Measurements from ENCODE around the gene PIP4P1.

PIP4P1 gene

GRCh38 chr14:20456971-20457370 lies 4.3 kb downstream of the PIP4P1 start:
- Histone ChIP-seq H3K4me3 (ENCODE audit: low read depth, low read length) (no peak overlapping the region), H3K36me3 (ENCODE audit: control insufficient read depth in 2 of 2, insufficient read depth in 1 of 2, low read length in 2 of 2) (peaks cover 31 to 59% of the 10 kb centered on the region in 2 experiments), H3K4me1 (ENCODE audit: control insufficient read depth, insufficient read depth, low read length) (peaks cover 8% of the 10 kb centered on the region), H3K27ac (ENCODE audit: extremely low read depth, low read depth, low read length) (peak overlapping the region; percentile 11; the same call in 1 of the 2 replicates), H3K9me3 (ENCODE audit: control insufficient read depth, insufficient read depth, low read depth, low read length) (no peaks in the 10 kb centered on the region)
- ChIA-PET CTCF (no interaction called here), POLR2A (interaction anchor here (0.7 to 3.0 kb wide), 2 partner anchors 13 to 40 kb away, joined by 3 to 41 read pairs; partner anchors contain the start of gene PNP)
- TF ChIP-seq SCRT2 (tag by site-specific recombination; IDR thresholded peaks at IDR 0.05) (no peak), OVOL3 (tag by site-specific recombination; IDR thresholded peaks at IDR 0.05) (no peak), ZNF202 (tag by site-specific recombination; IDR thresholded peaks at IDR 0.05; ENCODE audit: borderline replicate concordance) (no peak), ZSCAN5A (tag by site-specific recombination; IDR thresholded peaks at IDR 0.05) (no peak), ZNF174 (tag by site-specific recombination; IDR thresholded peaks at IDR 0.05) (no peak), REST (tag by site-specific recombination; IDR thresholded peaks at IDR 0.05) (no peak)

GRCh38 chr14:20455355-20456300 lies 5.6 kb downstream of the PIP4P1 start:
- POLR2A ChIA-PET = interaction anchor here (0.6 to 3.0 kb wide), 16 partner anchors 12 to 229 kb away, joined by 3 to 51 read pairs (median 3); partner anchors contain the start of genes CCNB1IP1, KLHL33, PARP2 and PNP
- H3K4me3 ChIP-seq (ENCODE audit: low read depth, low read length) = peak overlapping the region; percentile 91
- H3K36me3 ChIP-seq (ENCODE audit: control insufficient read depth in 2 of 2, insufficient read depth in 1 of 2, low read length in 2 of 2) = peaks cover 44 to 71% of the 10 kb centered on the region in 2 experiments
- peak overlapping the region; percentile 87 for H3K27ac ChIP-seq (ENCODE audit: extremely low read depth, low read depth, low read length)
- peaks cover 8% of the 10 kb centered on the region for H3K4me1 ChIP-seq (ENCODE audit: control insufficient read depth, insufficient read depth, low read length)
- H3K9me3 ChIP-seq (ENCODE audit: control insufficient read depth, insufficient read depth, low read depth, low read length) = no peaks in the 10 kb centered on the region
- CTCF ChIA-PET = interaction anchor here (0.6 to 1.3 kb wide), 8 partner anchors 11 to 533 kb away, joined by 3 to 4 read pairs (median 3); no protein-coding TSS in a partner anchor
- TF ChIP-seq PATZ1 (tag by site-specific recombination; IDR thresholded peaks at IDR 0.05) (peak; percentile 9), ZNF629 (tag by site-specific recombination; IDR thresholded peaks at IDR 0.05) (0 out of 2 replicates have a peak, but pooled peaks have one; percentile 62), KLF16 (tag by site-specific recombination; IDR thresholded peaks at IDR 0.05) (peak; percentile 12; the same call in 1 of the 2 replicates), EGR2 (tag by site-specific recombination; IDR thresholded peaks at IDR 0.05; ENCODE audit: low read depth) (peak; percentile 61), ZBTB20 (tag by site-specific recombination; IDR thresholded peaks at IDR 0.05) (0 out of 2 replicates have a peak, but pooled peaks have one; percentile 3), YY1 (tag by site-specific recombination; IDR thresholded peaks at IDR 0.05) (0 out of 2 replicates have a peak, but pooled peaks have one; percentile 4), ZNF544 (tag by site-specific recombination; IDR thresholded peaks at IDR 0.05) (no peak), INSM2 (tag by site-specific recombination; IDR thresholded peaks at IDR 0.05) (0 out of 2 replicates have a peak, but pooled peaks have one; percentile 14), ZXDB (tag by site-specific recombination; IDR thresholded peaks at IDR 0.05) (peak; percentile 12), ZBTB10 (tag by site-specific recombination; IDR thresholded peaks at IDR 0.05) (peak; percentile 11), AEBP2 (tag by site-specific recombination; IDR thresholded peaks at IDR 0.05; ENCODE audit: borderline replicate concordance) (no peak), SP2 (tag by site-specific recombination; IDR thresholded peaks at IDR 0.05) (peak; percentile 74), ZNF366 (tag by site-specific recombination; conservative IDR thresholded peaks at IDR 0.05) (peak; percentile 44)
